Measurements from ENCODE around the gene KRTAP12-2.
"Not testable (repeated sequence)": the region's sequence is repeated elsewhere in the genome, so short reads cannot be mapped to it uniquely, and the experiment has no call there.

GRCh38 chr21:44646366-44647221 is 20.1 kb downstream of the KRTAP12-2 start, which contains the start of gene KRTAP10-11:
- not testable (repeated sequence) for TF ChIP-seq CTCF (optimal IDR thresholded peaks at IDR 0.05 in 1 of 3, IDR thresholded peaks at IDR 0.05 in 1 of 3, conservative IDR thresholded peaks at IDR 0.05 in 1 of 3; ENCODE audit: extremely low read depth in 1 of 3, insufficient read depth in 2 of 3, low read length in 3 of 3); EZH2 (IDR thresholded peaks at IDR 0.05; ENCODE audit: low read length)
